Lower leg skin (tissue), 3 donors: ENCODE results near the gene PCBD2.

ENCODE experiments used
- CTCF ChIP-seq, 3 donors: fragments of 450-650 bp; IDR thresholded peaks; one replicate each; pipeline ENCODE4 v1.5.1; 2016; ENCODE audit warnings: antibody characterized with exemption in 3 of 3, mild to moderate bottlenecking in 3 of 3, moderate library complexity in 2 of 3
- POLR2A ChIP-seq, 2 donors: fragments of 450-650 bp; IDR thresholded peaks; one replicate each; pipeline ENCODE4 v1.6.1; 2016 to 2017; ENCODE audit warnings: antibody characterized with exemption in 2 of 2, mild to moderate bottlenecking in 1 of 2, moderate library complexity in 1 of 2

- no peak for TF ChIP-seq CTCF (IDR thresholded peaks at IDR 0.05)
- TF ChIP-seq POLR2A (IDR thresholded peaks at IDR 0.05), result no peak
Measured at GRCh38 chr5:134893748-134894505, 11.0 kb upstream of the PCBD2 start.
